H54 (cell line): ENCODE data around the gene DNAH10.

ENCODE experiments used
- DNase-seq: peaks from one replicate; pipeline ENCODE4 v3.0.0; 2011; ENCODE audit warnings: low spot score, mixed read lengths; ENCODE audit not compliant: insufficient read length
- FAIRE-seq: peaks from 3 replicates; lab custom pipeline; 2011; peaks lifted over from hg19 to GRCh38; lab: Jason Lieb, UNC
- POLR2A ChIP-seq: IDR thresholded peaks from 2 replicates; pipeline ENCODE4 v1.6.1; 2011; ENCODE audit warnings: low read depth, mild to moderate bottlenecking, low read length

The DNAH10 gene

GRCh38 chr12:123849517-123849916, 87.4 kb downstream of the DNAH10 start:
- DNase-seq = no peak
- no peak for FAIRE-seq
- no peak for TF ChIP-seq POLR2A

- FAIRE-seq (no peak), DNase-seq (no peak)
- TF ChIP-seq POLR2A = no peak
These were observed 88.4 kb downstream of the DNAH10 start for GRCh38 chr12:123850246-123851134.

GRCh38 chr12:123853396-123854070, 91.4 kb downstream of the DNAH10 start:
- TF ChIP-seq POLR2A = no peak
- DNase-seq (no peak), FAIRE-seq (no peak)

- no peak for DNase-seq
- FAIRE-seq = no peak
- no peak for TF ChIP-seq POLR2A
These were observed 92.1 kb downstream of the DNAH10 start for GRCh38 chr12:123854232-123854631.

GRCh38 chr12:123854918-123855317, 92.8 kb downstream of the DNAH10 start:
- DNase-seq (no peak), FAIRE-seq (no peak)
- TF ChIP-seq POLR2A = no peak

GRCh38 chr12:123856681-123857080, 94.6 kb downstream of the DNAH10 start:
- FAIRE-seq = no peak
- no peak for TF ChIP-seq POLR2A

GRCh38 chr12:123858176-123858575, 96.1 kb downstream of the DNAH10 start:
- no peak for TF ChIP-seq POLR2A
- no peak for FAIRE-seq
- DNase-seq = no peak

More at GRCh38 chr12:123856681-123857080, 94.6 kb downstream of the DNAH10 start:
- DNase-seq = no peak

GRCh38 chr12:123859035-123859434, 96.9 kb downstream of the DNAH10 start:
- no peak for DNase-seq
- no peak for TF ChIP-seq POLR2A
- FAIRE-seq = no peak

- FAIRE-seq (no peak), DNase-seq (no peak)
These were observed 98.3 kb downstream of the DNAH10 start for GRCh38 chr12:123860377-123860776.

GRCh38 chr12:123861392-123861791, 99.3 kb downstream of the DNAH10 start:
- FAIRE-seq = no peak
- TF ChIP-seq POLR2A = no peak
- no peak for DNase-seq

More at GRCh38 chr12:123860377-123860776, 98.3 kb downstream of the DNAH10 start:
- no peak for TF ChIP-seq POLR2A

GRCh38 chr12:123867141-123867540, 105.0 kb downstream of the DNAH10 start:
- FAIRE-seq (no peak), DNase-seq (no peak)
- no peak for TF ChIP-seq POLR2A

GRCh38 chr12:123868791-123869190, 106.7 kb downstream of the DNAH10 start:
- FAIRE-seq (no peak), DNase-seq (no peak)
- no peak for TF ChIP-seq POLR2A

GRCh38 chr12:123873793-123874192, 111.7 kb downstream of the DNAH10 start:
- DNase-seq = no peak
- no peak for TF ChIP-seq POLR2A
- FAIRE-seq = no peak

GRCh38 chr12:123877968-123878367, 115.9 kb downstream of the DNAH10 start:
- FAIRE-seq = no peak
- DNase-seq = no peak
- no peak for TF ChIP-seq POLR2A
